IPS DF 4.7 (cell line): ENCODE measurements around the gene TTF2.

Experiments
- DNase-seq: peaks from one replicate; pipeline ENCODE4 v3.0.0-alpha.2; 2013; ENCODE audit warnings: low spot score; ENCODE audit errors: extremely low read depth

TTF2 gene

DNA sequence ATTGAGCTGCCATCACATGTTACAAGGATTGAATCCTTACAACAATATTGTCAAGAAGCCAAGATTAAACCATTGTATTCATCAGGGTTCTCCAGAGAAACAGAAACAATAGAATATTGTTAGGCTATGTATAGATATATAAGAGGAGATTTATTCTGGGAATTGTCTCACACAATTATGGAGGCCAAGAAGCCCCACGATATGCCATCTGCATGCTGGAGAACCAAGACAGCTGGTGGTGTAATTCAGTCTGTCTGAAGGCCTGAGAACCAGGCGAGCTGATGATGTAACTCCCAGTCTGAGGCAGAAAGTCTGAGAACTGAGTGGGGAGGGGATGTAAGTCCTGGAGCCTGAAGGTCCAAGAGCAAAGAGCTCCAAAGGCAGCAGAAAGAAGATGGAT, 14.5 kb upstream of the TTF2 start:
- no peak for DNase-seq

- DNase-seq = no peak
Observed at GRCh38 chr1:117046781-117047180, 13.3 kb upstream of the TTF2 start.

GRCh38 chr1:117047271-117047670, 12.9 kb upstream of the TTF2 start:
- no peak for DNase-seq

GRCh38 chr1:117049857-117050256, 10.3 kb upstream of the TTF2 start:
- no peak for DNase-seq

GRCh38 chr1:117051224-117052064, 8.7 kb upstream of the TTF2 start:
- DNase-seq = no peak

GRCh38 chr1:117054068-117054467, 6.1 kb upstream of the TTF2 start:
- DNase-seq = no peak

- DNase-seq = no peak
Observed at GRCh38 chr1:117058810-117059209, 1.3 kb upstream of the TTF2 start.

- no peak for DNase-seq
Observed at GRCh38 chr1:117059334-117059677, 820 bp upstream of the TTF2 start.

DNA sequence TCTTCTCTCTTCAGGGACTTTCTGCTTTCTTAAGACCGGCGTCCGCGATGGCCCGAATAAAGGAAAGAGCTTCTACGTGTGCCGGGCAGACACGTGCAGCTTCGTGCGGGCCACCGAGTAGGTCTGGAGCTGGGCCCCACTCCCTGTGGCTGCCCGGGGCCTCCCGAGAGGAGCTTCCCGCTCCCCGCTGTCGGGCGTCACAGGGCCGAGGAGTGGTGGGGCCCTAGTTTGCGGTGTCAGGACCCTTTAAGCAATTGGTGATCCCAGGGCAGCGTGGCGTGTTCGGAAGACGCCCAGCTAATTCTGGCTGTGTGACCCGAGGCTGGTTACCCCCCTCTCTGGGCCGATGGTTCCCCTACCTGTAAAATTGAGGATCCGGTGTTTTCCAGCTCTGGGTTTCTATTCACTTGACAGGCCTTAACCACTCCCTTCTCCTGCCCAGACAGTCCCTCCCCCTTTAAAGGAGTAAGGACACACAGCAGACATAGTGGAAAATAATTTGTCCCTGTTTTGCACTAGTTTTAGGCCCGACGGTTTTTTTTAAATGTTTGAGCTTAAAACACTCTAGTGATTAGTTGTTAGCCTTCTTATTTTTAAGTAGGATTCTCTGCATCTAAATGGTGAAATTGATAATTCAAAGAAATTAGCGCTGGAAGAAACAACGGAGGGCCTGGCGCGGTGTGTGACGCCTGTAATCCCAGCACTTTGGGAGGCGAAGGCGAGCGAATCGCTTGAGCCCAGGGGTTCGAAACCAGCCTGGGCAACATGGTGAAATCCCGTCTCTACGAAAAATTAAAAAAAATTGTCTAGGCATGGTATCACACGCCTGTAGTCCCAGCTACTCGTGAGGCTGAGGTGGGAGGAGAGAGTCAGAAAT, 553 bp downstream of the TTF2 start:
- DNase-seq = no peak

DNA sequence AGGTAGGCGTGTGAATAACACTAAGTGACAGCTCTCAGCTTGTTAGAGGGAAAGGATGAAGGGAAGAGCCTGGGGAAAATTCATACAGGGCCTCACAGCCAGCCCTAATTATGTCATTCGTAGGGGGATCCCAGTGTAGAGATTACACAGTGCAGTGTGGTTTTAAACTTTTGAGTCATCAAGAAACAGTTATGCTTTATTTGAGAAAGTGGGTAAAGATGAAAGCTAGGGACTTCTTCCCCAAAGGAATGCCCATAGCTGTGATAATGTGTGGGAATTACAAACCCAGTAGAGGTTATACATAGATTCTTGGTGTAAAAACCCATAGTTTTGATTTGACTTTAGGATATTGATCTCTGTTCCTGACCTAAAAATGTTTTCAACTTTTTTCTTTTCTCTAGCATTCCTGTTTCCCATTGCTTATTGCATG, 1.9 kb downstream of the TTF2 start:
- DNase-seq = no peak

DNA sequence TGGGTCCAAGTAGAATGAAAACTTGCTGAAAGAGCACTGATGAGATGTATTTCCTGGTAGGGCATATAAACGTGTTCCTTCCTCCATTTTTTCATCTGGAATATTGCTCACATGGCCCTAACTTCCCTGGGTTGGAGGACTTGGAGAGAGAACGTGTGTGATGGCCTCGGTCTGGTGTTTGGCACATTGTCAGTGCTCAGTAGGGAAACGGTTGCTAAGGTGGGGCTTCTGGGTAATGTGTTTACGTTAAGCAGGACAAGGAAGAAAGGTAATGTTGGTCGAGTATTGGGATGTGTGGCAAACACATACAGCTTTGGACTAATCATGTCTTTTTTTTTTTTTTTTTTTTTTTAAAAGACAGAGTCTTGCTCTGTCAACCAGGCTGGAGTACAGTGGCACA, 6.2 kb downstream of the TTF2 start:
- no peak for DNase-seq

DNA sequence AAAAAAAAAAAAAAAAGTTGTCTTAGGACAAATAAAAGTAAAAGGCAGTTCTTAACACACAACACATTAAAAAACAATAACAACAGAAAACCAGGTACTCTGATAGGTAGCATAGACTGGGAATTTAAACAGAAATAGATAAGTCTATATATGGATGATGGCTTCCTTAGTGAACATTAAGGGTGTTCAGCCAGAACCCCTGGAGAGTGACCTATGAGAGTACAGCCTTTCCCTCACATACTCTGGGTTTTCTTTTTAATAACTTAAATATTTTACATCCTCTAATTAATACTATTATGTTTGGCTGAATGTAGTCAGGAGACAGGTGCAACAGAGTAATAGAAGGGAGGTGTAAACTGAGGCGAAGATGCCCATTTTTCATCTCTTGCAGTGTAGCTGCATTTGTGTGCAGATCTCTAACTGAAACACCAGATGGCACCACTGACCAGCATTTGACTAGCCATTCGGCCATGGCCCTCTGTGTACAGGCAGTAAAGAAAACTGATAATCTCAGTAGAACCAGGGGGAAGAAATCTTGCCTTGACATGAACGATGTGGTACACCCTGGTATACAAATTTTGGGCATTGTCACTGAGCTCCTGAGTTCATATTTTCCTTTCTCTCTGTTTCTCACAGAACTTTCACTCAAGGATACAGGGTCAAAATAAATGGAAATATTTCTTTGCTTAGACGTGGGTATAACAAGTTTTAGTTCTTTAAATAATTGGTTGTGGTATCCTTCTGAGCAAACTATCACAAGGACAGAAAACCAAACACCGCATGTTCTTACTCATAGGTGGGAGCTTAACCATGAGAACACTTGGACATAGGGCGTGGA, 7.6 kb downstream of the TTF2 start:
- no peak for DNase-seq

GRCh38 chr1:117068580-117068979, 8.5 kb downstream of the TTF2 start:
- no peak for DNase-seq

DNA sequence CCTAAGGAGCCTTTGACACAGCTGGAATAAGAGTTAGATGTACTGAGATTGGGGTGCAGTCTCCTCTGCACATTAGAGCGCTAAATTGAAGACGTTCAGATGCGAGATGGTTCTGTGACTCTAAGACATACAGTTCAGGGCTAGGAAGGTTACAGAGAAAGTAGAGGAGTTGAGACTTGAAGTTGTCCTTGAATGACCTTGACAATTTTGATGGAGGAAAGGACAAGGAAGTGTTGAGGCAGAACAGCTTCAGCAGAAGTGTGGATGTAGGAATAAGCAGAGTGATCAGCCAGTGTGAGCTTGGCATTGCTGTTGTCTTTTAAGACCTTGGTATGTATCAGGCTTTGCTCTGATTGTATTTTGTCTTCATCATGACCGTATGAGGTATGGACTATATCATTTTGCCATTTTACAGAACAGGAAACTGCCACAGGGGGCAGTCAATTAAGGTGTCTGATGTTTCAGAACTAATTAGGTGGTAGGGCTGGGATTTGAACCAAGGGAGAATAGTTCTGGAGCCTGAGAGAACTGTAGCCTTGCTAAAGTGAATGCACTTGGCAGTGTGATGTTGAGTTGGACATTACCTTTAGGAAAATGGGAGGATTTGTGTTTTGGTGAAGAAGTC, 9.2 kb downstream of the TTF2 start:
- no peak for DNase-seq

DNA sequence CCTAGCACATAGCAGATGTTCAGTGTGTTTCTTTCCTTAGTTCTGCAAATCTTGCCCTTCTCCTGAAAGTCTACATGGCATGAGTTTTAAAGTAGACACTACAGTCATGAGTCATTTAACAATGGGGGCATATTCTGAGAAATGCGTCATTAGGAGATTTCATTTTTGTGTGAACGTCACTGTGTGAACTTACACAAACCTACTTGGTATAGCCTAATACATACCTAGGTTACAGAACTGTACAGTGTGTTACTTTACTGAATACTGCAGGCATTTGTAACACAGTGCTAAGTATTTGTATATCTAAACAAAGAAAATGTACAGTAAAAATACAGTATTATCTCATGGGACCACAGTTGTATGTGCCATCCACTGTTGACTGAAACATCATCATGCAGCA, 10.0 kb downstream of the TTF2 start:
- no peak for DNase-seq

- no peak for DNase-seq
Observed at GRCh38 chr1:117076648-117077047, 16.5 kb downstream of the TTF2 start.

DNA sequence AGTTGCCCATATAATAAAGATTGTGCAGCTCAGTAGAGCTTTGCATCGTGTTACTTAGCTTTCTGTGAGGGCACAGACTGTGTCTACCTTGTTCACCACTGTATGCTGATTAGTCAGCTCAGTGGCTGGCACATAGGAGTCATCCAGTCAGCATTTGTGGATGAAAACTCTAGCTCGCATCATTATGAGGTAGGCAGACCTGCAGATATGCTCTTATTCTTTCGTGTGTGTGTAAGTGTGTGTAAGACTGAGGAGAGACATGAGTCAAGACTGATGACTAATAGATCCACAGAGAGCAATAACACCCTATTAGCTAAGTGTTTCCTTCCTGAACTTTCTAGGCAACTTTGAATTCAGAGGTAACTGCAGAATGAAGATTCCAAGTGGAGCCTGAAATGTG, 17.1 kb downstream of the TTF2 start:
- DNase-seq = no peak

DNA sequence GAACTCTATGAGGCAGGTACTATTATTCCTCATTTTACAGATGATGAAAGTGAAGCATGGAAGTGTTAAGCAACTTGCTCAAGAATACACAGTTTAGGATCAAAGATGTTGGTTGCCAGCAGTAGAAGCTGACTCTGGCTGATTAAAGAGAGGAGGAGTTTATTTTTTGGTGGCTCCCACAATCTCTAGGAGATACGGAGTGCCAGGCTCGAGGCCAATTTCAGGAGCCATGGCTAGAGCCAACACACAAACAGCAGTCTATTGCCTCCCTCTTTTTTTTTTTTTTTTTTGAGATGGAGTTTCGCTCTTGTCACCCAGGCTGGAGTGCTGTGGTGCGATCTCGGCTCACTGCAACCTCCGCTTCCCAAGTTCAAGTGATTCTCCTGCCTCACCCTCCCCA, 19.6 kb downstream of the TTF2 start:
- no peak for DNase-seq

DNA sequence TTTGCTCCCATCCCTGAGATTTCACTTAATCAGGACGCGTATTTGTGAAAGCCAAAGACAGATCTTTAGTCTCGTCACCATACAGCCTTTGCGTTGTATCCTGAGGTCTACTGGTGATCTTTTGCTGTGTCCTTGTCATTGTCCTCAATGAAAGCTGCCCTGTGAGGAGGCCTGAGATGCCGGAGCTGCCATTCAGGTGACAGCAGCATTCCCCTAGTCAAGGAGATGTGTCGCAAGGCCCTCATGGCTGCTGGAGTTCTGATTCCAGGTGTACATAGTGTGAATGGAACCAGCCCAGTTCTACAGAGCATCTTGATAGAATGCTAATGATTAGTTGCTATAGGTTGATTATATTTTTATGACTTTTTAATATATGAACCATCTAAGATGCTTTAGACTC, 24.1 kb downstream of the TTF2 start:
- no peak for DNase-seq

DNA sequence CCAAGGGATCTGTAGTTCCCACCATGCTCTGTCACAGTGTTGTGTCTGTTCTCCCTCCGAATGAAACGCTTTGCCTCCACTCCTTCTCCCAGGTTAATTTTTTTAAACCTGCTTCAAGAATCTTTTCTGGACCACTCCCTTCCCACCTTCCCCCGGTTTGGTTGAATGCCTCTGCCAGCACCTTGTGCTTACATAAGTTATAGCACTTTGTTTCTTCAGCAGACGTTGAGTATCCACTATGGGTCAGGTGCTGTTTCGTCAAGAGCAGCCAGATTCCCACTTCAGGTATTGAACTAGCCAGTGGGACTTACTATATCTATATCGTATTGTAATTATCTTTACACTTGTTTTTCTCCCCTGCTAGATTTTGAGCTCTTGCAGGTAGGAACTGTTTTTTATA, 27.6 kb downstream of the TTF2 start:
- DNase-seq = no peak

GRCh38 chr1:117089996-117090395, 29.9 kb downstream of the TTF2 start:
- DNase-seq = no peak
